Measurements from ENCODE around the gene HERC4.
A peak's percentile ranks its signal among the peaks of the same experiment; 100 is the strongest.
"Not testable (repeated sequence)": the region's sequence is repeated elsewhere in the genome, so short reads cannot be mapped to it uniquely, and the experiment has no call there.

HERC4 gene

GRCh38 chr10:68087685-68088401, 12.8 kb upstream of the HERC4 start:
- peak; percentile 61 for FAIRE-seq

- FAIRE-seq: peak; percentile 96
Measured at GRCh38 chr10:68086910-68087684, 12.0 kb upstream of the HERC4 start.

GRCh38 chr10:68086011-68086410, 10.9 kb upstream of the HERC4 start:
- peak; percentile 97 for FAIRE-seq

- no peak for FAIRE-seq
Measured at GRCh38 chr10:68084469-68084868, 9.4 kb upstream of the HERC4 start.

GRCh38 chr10:68083953-68084352, 8.9 kb upstream of the HERC4 start:
- no peak for FAIRE-seq

GRCh38 chr10:68082872-68083271, 7.8 kb upstream of the HERC4 start:
- peak; percentile 99 for FAIRE-seq

GRCh38 chr10:68081916-68082315, 6.8 kb upstream of the HERC4 start:
- FAIRE-seq: no peak

GRCh38 chr10:68080853-68081431, 5.9 kb upstream of the HERC4 start:
- FAIRE-seq: no peak

GRCh38 chr10:68079434-68079833, 4.4 kb upstream of the HERC4 start:
- FAIRE-seq: no peak

GRCh38 chr10:68077026-68077425, 1.9 kb upstream of the HERC4 start:
- no peak for FAIRE-seq

- not testable (repeated sequence) for FAIRE-seq
Measured at GRCh38 chr10:68076081-68076480, 998 bp upstream of the HERC4 start.

GRCh38 chr10:68075550-68076004, 494 bp upstream of the HERC4 start:
- no peak for FAIRE-seq

- FAIRE-seq: no peak
Measured at GRCh38 chr10:68074031-68074774, 880 bp downstream of the HERC4 start.

- no peak for FAIRE-seq
Measured at GRCh38 chr10:68073631-68074030, 1.5 kb downstream of the HERC4 start.

GRCh38 chr10:68067508-68067907, 7.6 kb downstream of the HERC4 start:
- no peak for FAIRE-seq

- FAIRE-seq: no peak
Measured at GRCh38 chr10:68067029-68067428, 8.1 kb downstream of the HERC4 start.

GRCh38 chr10:68053553-68053952, 21.5 kb downstream of the HERC4 start:
- FAIRE-seq: no peak

GRCh38 chr10:68052463-68052862, 22.6 kb downstream of the HERC4 start:
- FAIRE-seq: no peak

GRCh38 chr10:68049289-68050078, 25.6 kb downstream of the HERC4 start:
- FAIRE-seq: no peak

- no peak for FAIRE-seq
Measured at GRCh38 chr10:68047554-68048327, 27.3 kb downstream of the HERC4 start.

- no peak for FAIRE-seq
Measured at GRCh38 chr10:68047122-68047521, 28.0 kb downstream of the HERC4 start.

- FAIRE-seq: no peak
Measured at GRCh38 chr10:68046642-68047041, 28.4 kb downstream of the HERC4 start.
